ENCODE data around the gene NTS.

The NTS gene

DNA sequence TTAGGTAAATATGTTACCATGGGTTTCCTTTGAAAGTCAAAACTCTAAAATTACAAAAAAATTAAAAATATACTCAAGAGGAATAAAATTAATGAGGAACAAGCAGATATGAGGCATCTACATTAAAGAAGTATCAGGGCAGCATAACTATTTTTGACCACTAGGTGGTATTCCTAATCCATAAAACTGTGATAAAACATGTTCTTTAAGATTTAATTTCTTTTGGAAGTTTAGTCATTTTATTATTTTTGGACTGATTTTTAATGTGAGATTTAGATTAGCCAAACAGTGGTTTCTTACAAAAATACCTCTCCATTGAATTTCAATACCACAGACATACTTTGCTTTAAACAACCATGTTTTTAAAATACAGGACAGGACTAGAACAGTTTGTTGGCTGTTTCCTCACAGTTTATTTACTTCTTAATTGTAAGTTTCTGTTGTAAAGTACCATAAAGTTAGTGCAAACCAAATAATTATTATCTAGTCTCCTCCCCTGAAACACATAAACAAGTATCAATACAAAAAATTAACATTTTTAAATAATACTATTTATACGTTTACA is 49.8 kb downstream of the NTS start:
- DNase-seq = peak; percentile 20

DNA sequence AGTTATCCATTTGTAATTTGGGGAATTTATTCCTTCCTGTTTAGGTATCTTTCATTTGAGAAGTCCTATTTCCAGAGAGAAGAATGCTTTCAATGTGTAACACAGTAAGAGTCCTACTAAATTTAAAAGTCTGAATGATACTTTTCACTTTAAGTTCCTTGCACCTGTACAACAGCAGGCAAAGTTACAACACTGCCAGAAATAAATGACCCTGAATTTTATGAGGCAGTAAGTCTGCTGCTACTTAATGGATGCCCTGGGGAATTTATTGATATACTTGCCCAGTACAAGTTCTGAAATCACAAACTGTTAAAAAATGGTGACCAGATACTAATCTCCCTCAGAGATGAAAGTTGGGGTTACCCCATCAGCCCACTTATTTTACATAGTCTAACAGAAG is 53.1 kb downstream of the NTS start:
- no peak for DNase-seq

Measured in NCI-H1105 (cell line).